Renal pelvis (tissue), 12 donors: ENCODE results near the gene CYP19A1. TPM values are rescaled to one million over a fixed set of nuclear protein-coding genes. Genes with fewer than 3 reads are reported as not detected.

Source experiments
- DNase-seq: peaks from one replicate; pipeline ENCODE4 v3.0.0-alpha.2; 2013
- long read RNA-seq, 16 experiments: transcript quantifications; one replicate each; lab custom pipeline, GENCODE V29; 2026
- polyA plus RNA-seq, 3 donors: library from polyadenylated mRNA; unstranded; fragments of 120-200 nt; gene quantifications; one replicate each; pipeline ENCODE4 v1.2.1, GENCODE V29; 2013; ENCODE audit not compliant: insufficient read length in 3 of 3

The CYP19A1 gene
- polyA plus RNA-seq = not detected
- long read RNA-seq, donor 1 = 0 reads
- long read RNA-seq, donor 2 = 0 reads
- long read RNA-seq, donor 3 = 0 reads
- long read RNA-seq, donor 4 = 0 reads
- long read RNA-seq, donor 5 = 0 reads
- long read RNA-seq, donor 6 = 0 reads
- long read RNA-seq, donor 7 = 0 reads
- long read RNA-seq, donor 8 = 0 reads
- long read RNA-seq, donor 9 = 0 reads
- long read RNA-seq, donor 10 = 0 reads
- long read RNA-seq, donor 11 = 0 reads
- long read RNA-seq, donor 12 = 0 reads
- long read RNA-seq, donor 13 = 0 reads
- long read RNA-seq, donor 14 = 0 reads
- long read RNA-seq, donor 15 = 0 reads
- long read RNA-seq, donor 16 = 0 reads

DNA sequence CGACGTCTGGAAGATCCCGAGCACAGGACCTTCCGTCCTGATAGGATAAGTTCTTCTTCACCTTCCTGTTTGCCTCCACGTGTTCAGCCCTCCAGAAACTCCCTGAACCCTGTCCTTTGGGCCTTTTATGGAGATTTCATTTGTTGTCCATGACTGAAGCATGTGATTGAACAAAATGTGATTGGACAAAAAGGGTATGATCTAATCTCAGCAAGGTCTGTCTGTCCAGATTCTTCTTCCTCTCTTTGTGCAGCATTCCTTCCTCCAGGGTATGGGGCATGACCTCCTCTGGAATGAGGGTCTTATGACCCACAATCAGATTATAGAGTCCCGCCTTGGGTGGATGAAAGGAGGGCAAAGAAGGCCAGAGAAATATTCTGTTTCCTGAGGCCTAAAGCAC lies at the start of gene CYP19A1:
Gene CYP19A1 (minus strand): TSS at position 101 of the 400 bp plus-strand sequence. CDS start 95,684 bp downstream, outside the sequence.
- no peak for DNase-seq

DNA sequence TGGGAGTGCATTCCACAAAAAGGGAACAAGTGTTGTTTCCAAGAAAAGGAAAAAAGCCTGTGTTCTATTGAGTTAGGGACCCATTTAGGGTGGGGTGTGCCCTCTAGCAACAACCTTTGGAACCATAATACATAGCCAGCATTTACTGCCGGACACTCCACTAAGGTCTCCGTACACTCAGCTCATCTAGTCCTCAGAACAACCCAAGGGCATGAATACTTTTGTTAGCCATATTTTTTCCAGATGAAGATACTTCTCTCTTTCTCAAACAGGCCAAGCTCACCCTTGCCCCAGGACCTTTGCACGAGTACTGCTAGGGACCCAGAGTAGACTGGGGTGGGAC lies 49.3 kb upstream of the CYP19A1 start:
- DNase-seq = no peak

DNA sequence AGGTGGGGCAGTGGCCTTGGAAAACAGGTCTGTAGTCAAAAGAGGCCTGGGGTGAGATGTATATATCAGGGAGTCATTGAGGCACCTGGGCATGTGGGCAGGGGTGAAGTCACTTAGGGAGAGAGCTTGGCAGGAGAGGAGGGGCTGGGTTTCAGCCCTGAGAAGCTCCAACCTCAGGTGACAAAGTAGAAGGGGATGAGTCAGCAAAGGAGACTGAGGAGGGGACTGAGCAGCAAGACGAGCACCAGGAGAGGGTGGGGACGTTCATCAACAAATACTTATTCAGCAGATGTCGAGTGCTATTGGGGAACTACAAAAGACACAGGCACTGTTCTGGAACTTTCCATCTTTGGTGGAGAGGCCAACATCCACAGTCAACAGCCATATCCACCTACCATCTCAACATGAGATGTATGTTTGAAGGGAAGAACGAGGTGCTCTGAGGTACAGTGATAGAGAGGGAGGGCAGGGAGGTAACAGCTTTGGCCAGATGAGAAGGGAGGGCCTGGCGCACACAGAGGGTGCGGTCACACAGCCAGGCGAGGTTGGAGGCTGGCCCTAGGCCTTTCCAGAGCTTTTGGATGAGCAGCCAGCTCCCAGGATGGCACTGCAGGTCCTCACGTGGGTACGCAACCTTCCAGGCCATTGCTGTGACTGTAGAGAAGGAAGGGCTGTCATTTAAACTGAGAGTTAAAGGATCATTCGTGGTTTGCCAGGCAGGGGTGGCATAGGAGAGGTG lies 48.7 kb upstream of the CYP19A1 start:
- no peak for DNase-seq

DNA sequence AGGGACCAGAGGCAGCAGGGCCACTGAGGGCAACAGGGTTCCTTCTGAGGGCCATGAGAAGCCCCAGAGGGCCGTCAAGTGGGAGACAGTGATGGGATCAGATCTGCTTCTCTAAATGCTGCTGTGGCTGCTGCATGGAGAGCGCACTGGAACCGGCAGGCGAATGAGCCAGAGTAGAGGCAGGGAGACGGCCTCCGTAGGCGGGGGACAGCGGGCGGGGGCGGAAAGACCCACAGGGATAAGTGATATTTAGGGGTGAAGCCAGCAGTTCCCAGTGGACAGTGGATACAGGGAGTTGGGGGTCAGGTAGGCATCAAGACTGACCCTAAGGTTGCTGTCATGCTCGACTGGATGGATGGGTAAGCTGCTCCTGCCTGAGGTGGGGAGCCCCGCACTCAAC lies 48.1 kb upstream of the CYP19A1 start:
- no peak for DNase-seq

DNA sequence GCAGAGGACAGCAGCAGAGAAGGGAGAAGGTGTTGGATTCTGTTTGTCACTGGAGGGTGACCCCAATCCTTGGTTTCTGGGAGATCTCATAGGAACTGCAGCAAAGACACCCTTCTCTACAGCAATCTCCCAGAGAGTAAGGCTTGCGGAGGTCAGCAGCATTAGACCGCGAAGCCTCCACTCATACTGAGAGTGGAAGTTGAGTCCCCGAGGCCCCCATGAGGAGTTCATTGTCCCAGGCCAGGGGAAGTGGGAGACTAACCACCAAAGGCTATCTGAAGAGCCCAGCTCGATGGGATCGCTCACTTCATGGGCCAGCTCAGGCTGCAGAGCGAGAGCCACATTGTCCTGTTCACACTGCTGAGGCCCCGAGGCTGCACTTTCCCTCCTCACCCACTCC lies 47.6 kb upstream of the CYP19A1 start:
- no peak for DNase-seq

DNA sequence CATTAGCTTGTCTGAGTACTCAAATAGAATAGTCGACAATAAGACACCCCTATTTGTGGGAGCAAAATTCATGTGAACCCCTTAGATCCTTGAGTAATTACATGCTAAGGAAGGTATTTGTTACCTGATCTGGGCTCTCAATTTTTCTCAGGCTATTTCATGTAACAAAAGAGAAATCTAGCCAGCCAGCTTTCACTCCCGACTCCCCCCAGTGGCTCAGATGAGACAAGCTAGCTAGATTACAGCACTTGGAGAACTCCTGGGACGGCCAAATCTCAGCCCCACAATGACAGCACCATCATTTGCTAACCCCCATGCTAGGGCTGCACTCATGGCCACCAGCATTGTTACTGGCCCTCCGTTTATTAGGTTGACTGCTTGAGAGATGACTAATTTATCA lies 44.4 kb upstream of the CYP19A1 start:
- peak; percentile 33 for DNase-seq

DNA sequence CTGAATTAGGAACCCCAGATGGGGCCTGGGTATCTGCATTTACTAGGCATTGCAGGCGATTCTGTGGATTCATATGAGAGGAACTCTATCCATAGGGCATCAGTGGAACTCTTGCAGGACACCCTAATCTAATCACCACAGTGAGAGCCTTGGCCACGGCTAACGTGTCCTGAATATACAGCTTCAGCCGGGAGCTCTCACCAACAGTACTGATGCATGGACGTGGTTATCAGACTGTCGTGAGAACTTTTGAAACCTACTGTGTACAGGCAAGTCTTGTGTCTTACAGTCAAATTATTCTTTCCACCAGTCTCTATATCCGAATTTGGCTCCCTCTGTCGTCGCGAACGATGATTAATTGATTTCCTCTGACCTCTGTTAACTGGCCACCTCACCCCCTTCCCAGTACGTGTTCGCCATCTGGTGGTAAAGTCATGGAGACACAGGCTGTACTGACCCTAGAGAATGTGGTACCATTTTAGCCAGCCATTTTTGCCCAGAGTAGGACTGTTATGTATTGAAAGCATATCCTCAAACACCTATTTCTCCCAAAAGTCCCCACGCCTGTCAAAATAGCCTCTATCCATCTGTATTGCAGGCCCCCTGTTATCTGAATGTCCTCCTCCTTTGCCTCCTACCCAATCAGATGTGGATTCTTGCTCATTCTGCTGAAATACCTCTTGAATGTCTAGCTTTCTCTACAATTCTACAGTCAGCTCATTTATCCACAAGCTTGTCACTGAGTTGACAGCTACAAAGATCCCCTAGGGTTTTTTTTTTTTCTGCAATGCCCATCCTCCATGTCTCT lies 42.8 kb upstream of the CYP19A1 start:
- peak; percentile 57 for DNase-seq

DNA sequence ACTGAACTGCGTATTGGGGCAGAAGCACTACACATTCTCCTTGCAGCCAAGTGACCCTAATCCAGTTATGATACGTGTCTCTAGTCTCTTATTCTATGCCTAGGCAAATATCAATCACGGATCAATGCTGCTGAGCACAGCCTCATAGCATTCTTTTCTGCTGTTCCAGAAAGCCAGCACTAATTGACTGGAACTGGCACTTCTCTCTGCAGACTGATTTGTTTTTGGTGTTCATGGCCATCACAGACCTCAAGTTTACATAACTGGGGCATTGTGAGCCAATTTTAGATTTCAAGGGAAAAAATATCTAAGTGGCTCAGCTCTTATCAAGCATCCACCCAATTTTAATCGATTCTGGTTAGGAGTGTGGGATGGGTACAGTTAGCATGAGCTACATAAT lies 41.0 kb upstream of the CYP19A1 start:
- no peak for DNase-seq

DNA sequence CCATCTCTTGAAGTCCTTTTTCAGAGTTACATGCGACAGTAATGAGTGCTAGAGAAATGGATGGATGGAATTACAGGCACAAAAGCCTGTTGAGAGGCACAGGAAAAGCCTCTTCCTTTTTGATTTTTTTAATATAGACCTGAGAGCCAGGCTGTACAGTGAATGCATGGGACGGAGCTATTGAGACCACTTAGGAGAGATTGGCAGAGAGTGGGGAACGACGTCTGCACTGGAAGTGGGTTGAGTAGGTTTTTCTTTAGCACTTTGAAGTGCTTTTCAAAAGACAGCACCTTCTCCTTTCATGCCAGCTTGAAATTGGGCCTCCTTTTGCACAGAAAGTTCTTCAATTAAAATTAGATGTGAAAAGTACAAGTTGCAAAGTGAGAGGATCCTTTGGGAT lies 40.0 kb upstream of the CYP19A1 start:
- no peak for DNase-seq

DNA sequence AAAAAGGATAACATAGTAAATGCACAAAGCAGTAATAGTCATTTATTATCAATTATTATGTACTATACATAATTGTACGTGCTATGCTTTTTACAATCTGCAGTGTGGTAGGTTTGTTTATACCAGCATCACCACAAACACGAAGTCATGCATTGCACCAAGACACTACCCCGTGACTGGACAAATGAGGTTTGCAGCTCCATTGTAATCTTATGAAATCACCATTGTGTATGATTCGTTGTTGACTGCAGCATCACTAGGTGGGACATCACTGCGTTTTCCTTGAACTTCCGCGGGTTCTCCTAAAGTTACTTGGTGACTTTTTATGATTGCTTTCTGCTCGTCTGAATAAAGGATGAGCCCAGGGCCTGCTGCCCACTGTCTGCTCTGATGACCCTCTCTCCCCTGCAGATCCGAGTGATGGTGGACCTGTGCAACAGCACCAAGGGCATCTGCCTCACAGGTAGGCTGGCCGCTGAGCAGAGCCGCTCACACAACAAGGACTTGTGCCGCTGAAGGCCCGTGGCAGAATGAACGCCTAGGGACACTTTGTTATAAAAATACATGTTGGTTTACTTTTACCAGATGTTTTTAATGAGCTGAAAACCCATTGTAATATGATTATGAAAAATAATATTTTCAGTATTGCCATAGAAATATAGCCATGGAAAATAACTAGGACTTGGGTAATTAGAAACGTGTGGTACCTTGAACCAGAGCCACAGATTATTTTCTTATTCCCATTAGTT lies 38.8 kb upstream of the CYP19A1 start:
- DNase-seq = no peak

DNA sequence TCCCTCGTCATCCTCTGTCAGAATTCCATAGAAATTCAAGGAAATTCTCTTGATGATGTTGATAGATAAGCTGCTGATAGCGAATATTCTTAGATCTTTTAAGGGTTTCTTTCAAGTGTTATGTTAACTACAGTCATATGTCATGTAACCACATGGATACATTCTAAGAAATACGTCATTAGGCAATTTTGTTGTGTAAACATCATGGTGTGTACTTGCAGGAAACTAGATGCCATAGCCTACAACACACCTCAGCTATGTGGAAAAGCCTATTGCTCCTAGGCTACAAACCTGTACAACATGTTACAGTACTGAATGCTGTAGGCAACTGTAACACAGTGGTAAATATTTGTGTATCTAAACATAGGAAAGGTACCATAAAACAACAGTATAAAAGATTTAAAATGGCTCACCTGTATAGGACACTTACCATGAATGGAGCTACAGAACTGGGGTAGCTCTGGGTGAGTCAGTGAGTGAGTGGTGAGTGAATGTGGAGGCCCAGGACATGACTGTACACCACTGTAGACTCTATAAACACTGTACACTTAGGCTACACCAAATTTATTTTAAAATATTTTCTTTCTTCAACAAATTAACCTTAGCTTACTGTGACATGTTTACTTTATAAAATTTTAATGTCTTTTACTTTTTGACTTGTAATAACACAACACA lies 37.7 kb upstream of the CYP19A1 start:
- no peak for DNase-seq

DNA sequence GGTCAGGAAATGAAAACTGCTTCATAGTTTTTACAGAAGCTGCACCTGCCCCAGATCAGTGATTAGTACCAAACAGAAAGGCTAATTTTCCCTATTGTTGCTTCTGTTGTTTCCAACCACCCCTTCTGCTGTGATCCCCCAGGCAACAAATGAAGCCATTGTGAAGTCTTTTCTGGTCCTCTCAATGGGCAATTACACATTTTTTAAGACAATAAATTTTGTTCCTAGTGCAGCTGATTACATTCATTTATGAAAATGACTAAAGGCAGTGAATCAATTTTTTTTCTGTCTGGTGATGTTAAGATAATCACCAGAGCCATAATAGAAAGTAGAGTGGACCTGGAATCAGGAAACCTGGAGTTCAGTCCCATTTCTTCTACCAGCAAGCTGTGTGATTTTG lies 35.7 kb upstream of the CYP19A1 start:
- no peak for DNase-seq

DNA sequence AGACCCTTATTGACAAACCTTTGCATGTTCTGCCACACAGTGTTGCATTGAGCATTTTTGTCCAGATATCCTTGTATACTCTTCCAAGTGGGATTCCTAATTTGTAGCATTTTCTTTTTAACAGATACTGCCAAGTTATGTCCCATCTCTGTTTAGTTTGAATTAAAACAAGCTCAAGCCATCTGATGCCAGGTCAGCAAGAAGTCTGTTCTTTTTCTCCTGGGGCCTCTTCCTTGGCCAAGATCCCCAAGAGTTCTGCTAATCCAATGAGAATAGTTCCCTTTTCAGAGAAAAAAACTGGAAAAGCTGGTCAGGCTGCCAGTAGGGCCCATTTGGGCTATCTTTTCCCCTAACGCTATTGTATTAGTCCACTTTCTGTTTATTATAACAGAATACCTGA lies 32.9 kb upstream of the CYP19A1 start:
- no peak for DNase-seq

DNA sequence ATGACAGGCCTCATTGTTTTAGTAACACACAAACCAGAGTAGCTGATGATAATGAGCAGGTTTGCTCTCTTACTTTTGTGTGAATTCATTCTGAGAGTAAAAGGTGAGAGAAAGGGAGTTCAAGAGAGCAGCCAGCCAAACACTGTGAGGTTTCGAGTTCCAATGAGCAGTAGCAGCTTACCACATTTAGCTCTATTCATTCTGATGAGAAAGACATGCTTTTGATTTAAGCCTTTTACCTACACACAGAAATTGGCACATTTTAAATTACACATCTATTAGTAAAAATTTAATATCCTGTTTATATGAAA lies 31.0 kb upstream of the CYP19A1 start:
- DNase-seq = no peak

DNA sequence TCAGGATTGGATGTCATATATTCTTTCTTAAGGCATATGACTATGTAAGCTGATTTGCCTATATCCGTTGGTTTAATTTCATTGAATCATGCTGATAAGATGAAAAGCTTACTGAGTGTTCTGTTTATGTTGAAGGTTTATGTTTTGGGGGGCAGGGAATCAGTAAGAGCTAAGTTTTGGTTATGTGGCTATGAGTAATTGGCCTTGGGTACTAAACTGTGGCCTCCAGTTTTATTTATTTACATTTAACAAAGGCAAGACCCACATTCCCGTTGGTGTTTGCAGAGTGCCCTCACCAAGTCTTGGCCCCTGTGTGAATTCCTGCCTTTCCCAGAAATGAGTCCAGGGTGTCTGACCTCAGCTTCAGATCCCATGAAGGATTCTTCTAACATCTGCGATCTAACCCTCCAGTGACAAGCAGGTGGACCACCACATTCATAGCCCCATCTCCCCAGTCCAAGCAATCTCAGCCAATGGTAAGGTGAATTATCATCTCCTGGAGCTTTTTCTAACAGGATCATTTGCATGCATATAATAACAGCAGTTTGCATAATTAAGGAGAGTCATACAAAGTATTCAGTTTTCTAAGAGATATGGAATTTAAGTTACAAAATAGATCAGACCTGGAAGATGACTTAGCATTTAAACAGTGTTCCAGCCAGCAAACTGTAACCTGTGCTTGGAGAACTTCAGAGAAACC lies 30.5 kb upstream of the CYP19A1 start:
- no peak for DNase-seq

DNA sequence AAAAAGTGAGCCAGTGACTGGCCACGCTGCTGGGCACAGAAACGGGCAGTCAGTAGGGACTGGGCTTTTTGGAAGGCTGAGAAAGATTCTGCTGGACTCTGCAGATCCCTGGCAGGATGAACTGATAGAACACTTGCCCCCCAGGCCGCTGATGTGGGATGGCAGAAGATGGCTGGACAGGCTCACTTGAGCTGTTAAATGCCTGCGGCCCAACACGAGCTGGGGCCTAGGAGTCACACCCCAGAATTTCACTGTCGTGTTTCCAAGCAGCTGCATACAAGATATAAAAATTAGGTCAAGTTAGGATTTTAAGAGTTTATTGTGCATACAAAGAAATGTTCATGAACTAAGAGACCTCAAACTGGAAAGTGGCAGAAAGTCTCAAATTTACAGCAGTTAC lies 29.9 kb upstream of the CYP19A1 start:
- DNase-seq = no peak

DNA sequence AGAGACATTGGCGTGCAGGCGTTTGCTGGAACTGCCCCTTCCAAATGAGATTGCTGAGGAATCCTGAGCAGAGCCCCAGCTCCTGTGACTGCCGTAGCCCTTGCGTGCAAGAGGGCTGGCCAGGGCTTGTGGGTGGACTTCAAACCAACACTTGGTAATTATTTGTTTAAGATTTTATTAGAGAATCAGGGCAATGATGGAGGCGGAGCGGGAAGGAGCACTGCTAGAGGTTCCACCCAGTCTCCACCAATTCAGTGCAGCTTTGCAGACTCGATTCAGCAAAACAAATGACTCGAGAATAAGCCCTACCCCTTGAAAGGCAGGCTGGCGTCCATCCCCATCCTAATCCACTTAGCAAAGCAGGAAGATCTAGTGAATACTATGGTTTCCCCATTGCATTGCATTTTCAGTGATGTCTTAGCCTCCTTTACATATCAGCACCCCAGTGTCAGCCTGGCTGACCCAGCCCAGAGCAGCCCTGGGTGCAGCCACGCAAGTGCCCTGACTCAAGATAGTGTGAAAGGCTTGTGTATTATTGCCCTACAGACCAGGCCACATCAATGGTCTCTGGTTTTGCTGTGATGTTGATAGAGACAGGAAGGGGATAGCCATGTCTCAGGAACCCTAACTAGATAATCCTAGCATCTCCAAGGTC lies 29.1 kb upstream of the CYP19A1 start:
- no peak for DNase-seq

DNA sequence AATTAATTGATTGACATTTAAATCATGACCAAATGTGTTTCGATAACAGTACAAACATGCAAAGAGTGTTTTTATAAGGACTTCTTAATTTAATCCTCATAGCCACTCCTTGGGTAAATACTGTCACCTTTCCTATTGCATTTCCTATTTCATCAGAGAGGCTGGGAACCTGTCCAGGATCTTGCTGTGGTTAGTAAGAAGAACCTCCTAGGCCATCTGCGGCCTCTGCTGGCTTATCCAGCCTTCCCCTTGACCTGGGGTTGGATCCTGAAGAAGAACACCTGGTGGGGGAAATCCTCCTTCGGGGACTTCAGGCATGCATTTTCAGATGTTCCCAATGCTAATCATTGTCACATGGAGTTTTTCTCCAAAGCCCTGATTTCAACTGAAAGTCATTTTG lies 28.5 kb upstream of the CYP19A1 start:
- no peak for DNase-seq

DNA sequence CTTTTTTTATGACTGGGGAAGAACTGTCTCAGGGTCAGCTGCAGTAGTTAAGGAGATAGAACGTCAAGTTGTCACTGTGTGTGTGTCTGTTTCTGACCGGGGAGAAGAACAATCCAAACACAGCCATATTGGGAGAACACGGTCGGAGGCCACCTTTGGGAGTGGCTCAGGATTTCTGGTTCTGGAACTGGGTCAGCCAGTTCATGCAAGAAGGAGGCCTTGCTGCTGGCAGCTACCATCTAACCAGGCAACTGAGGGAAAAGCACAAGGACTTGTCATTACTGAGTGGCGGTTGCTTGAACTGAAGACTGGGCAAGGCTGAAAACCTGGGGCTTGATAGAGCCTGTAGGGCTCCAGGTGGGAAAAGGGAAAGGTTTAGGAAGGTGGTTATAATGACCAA lies 27.7 kb upstream of the CYP19A1 start:
- no peak for DNase-seq

DNA sequence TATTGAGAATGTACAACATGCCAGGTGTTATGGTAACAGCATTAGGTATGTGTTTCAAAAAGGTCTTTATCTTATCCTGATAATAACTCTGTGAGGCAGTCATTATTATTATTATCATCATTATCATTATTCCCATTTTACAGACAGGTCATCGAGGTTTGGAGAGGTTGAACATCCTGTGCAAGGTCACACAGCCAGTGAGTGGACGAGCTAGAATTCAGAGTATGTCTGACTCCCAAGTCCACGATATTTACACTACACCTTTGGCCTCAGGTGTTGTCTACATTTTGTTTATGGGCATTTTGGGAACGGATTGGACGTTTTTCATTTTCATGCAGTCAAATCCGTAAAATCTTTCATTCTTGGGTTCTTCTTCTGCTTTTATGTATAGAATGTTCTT lies 27.0 kb upstream of the CYP19A1 start:
- DNase-seq = no peak

DNA sequence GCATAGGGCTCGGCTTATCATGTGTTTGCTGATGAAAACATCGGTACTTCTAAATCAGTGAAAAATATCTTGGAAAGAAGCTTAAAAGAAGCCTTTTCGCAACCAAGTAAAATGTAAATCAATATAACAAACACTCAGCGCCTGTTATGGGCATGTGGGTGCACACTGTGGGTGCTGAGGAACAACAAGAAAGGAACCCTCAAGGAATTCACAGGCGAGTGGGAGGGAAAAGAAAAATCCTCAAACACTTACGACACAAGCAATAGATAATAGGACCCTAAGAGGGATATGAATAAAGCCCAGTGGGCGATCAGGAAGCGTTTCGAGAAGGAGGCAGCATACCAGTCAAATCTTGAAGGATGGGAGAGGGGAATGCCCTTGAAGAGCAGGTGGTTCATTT lies 25.0 kb upstream of the CYP19A1 start:
- DNase-seq = no peak
